GM12874 (cell line): ENCODE data around the gene BTBD6.

ENCODE experiments used
- CTCF ChIP-seq: IDR thresholded peaks from 2 replicates; pipeline ENCODE4 v1.5.1; 2011; ENCODE audit warnings: low read depth, mild to moderate bottlenecking, control low read depth, low read length, moderate library complexity; ENCODE audit not compliant: insufficient read depth

The BTBD6 gene

GRCh38 chr14:105299654-105300541, 51.6 kb downstream of the BTBD6 start:
- TF ChIP-seq CTCF, result no peak
